IMR-90 (cell line): ENCODE measurements around the gene XRN2. TPM values are rescaled to one million over a fixed set of nuclear protein-coding genes. Genes with fewer than 3 reads are reported as not detected.

ENCODE experiments used
- ATAC-seq: fragments of 200-7000 bp; cut with Tn5 transposase; 2 replicates; pipeline ENCODE4 v1.9.1; 2020; ENCODE audit warnings: low read depth, mild to moderate bottlenecking, moderate library complexity
- BruUV-seq: library from RNA; stranded (reverse); fragments of 400-500 nt; replicated peaks from 2 replicates; lab custom pipeline; 2021; lab: Mats Ljungman, UMichigan
- CTCF ChIA-PET: fragments of 300-600 bp; formaldehyde crosslinking; extraction: SDS; loops from one replicate; lab custom pipeline; 2021; ENCODE audit warnings: antibody characterized with exemption; lab: Yijun Ruan, JAX
- POLR2A ChIA-PET: fragments of 300-600 bp; sonication (Branson Sonifier 250); formaldehyde crosslinking; loops from one replicate; lab custom pipeline; 2022; ENCODE audit warnings: antibody characterized with exemption; ENCODE audit not compliant: unreplicated experiment; lab: Charles Lee
- DNase-seq: peaks from one replicate; pipeline ENCODE4 v3.0.0; 2013
- H2AFZ ChIP-seq: replicated peaks from 2 replicates; pipeline ENCODE3; 2013; ENCODE audit warnings: low read length, mild to moderate bottlenecking; ENCODE audit not compliant: poor library complexity
- H2AK5ac ChIP-seq: 2 replicates; pipeline ENCODE4 v1.6.1; 2013; ENCODE audit warnings: low read depth, low read length, inconsistent platforms
- H2AK9ac ChIP-seq: replicated peaks from 2 replicates; pipeline ENCODE3; 2013; ENCODE audit warnings: mild to moderate bottlenecking, low read depth, low read length, moderate library complexity; ENCODE audit not compliant: poor library complexity
- H2BK120ac ChIP-seq: 2 replicates; pipeline ENCODE4 v1.6.1; 2013; ENCODE audit warnings: low read depth, low read length, inconsistent platforms
- H2BK15ac ChIP-seq: 3 replicates; pipeline ENCODE4 v1.6.1; 2013; ENCODE audit warnings: low read depth, low read length, inconsistent platforms
- H2BK20ac ChIP-seq: 2 replicates; pipeline ENCODE4 v1.6.1; 2013; ENCODE audit warnings: low read depth, mild to moderate bottlenecking, inconsistent platforms, low read length, moderate library complexity
- H2BK5ac ChIP-seq: 2 replicates; pipeline ENCODE4 v1.6.1; 2013; ENCODE audit warnings: mild to moderate bottlenecking, low read depth, low read length, inconsistent platforms; ENCODE audit not compliant: poor library complexity, severe bottlenecking
- H3K14ac ChIP-seq: replicated peaks from 2 replicates; pipeline ENCODE4 v1.6.1; 2013; ENCODE audit warnings: low read depth, low read length, inconsistent platforms
- H3K18ac ChIP-seq: 2 replicates; pipeline ENCODE4 v1.6.1; 2013; ENCODE audit warnings: low read depth, low read length, control low read depth
- H3K23ac ChIP-seq: 2 replicates; pipeline ENCODE4 v1.6.1; 2013; ENCODE audit warnings: low read depth, low read length, inconsistent platforms
- H3K27ac ChIP-seq: 2 replicates; pipeline ENCODE4 v1.5.1; 2013; ENCODE audit warnings: mild to moderate bottlenecking, control low read depth, low read length; ENCODE audit not compliant: insufficient read depth
- H3K27me3 ChIP-seq: 2 replicates; pipeline ENCODE4 v1.6.1; 2013; ENCODE audit warnings: low read length; ENCODE audit not compliant: control insufficient read depth, insufficient read depth
- H3K36me3 ChIP-seq: 2 replicates; pipeline ENCODE4 v1.6.1; 2013; ENCODE audit warnings: low read length, mixed read lengths; ENCODE audit not compliant: control insufficient read depth, insufficient read depth
- H3K4ac ChIP-seq: 2 replicates; pipeline ENCODE4 v1.6.1; 2013; ENCODE audit warnings: low read depth, low read length, inconsistent platforms
- H3K4me1 ChIP-seq: 2 replicates; pipeline ENCODE4 v1.6.1; 2013; ENCODE audit warnings: low read length, mixed read lengths; ENCODE audit not compliant: control insufficient read depth, insufficient read depth
- H3K4me2 ChIP-seq: 2 replicates; pipeline ENCODE4 v1.6.1; 2013; ENCODE audit warnings: low read depth, mild to moderate bottlenecking, control low read depth, low read length, moderate library complexity
- H3K4me3 ChIP-seq: 2 replicates; pipeline ENCODE4 v1.5.1; 2013; ENCODE audit warnings: low read depth, mild to moderate bottlenecking, control low read depth, low read length, moderate library complexity; ENCODE audit not compliant: insufficient read depth
- H3K56ac ChIP-seq: 2 replicates; pipeline ENCODE4 v1.6.1; 2013; ENCODE audit warnings: low read length, inconsistent platforms; ENCODE audit not compliant: insufficient read depth; ENCODE audit errors: extremely low read depth
- H3K79me1 ChIP-seq, 2 experiments: 2 replicates each; pipeline ENCODE4 v1.6.1; 2013; ENCODE audit warnings: low read length in 2 of 2, inconsistent platforms in 1 of 2, low read depth in 1 of 2
- H3K9ac ChIP-seq: 2 replicates; pipeline ENCODE4 v1.6.1; 2013; ENCODE audit warnings: low read depth, low read length, control low read depth
- H3K9me1 ChIP-seq: 2 replicates; pipeline ENCODE4 v1.6.1; 2013; ENCODE audit warnings: low read length, inconsistent platforms; ENCODE audit not compliant: insufficient read depth
- H3K9me3 ChIP-seq: 2 replicates; pipeline ENCODE4 v1.6.1; 2013; ENCODE audit warnings: low read length; ENCODE audit not compliant: control insufficient read depth, insufficient read depth
- H4K20me1 ChIP-seq: 2 replicates; pipeline ENCODE4 v1.6.1; 2013; ENCODE audit warnings: low read length, inconsistent platforms; ENCODE audit not compliant: insufficient read depth
- H4K5ac ChIP-seq: 2 replicates; pipeline ENCODE4 v1.6.1; 2013; ENCODE audit warnings: mild to moderate bottlenecking, low read depth, low read length, control low read depth
- H4K8ac ChIP-seq, 2 experiments: 2 replicates each; pipeline ENCODE4 v1.6.1; 2013; ENCODE audit warnings: low read depth in 2 of 2, low read length in 2 of 2, control low read depth in 1 of 2, inconsistent platforms in 1 of 2
- H4K91ac ChIP-seq: 2 replicates; pipeline ENCODE4 v1.6.1; 2013; ENCODE audit warnings: low read depth, low read length, inconsistent platforms; ENCODE audit not compliant: insufficient read depth
- BHLHE40 ChIP-seq: fragments of 150-350 bp; IDR thresholded peaks from 2 replicates; pipeline ENCODE4 v1.6.1; 2016; ENCODE audit warnings: mild to moderate bottlenecking, low read depth, low read length
- CEBPB ChIP-seq: IDR thresholded peaks from 2 replicates; pipeline ENCODE4 v1.6.1; 2012; ENCODE audit warnings: low read depth, low read length, improper control_type of control experiment
- MAFK ChIP-seq: IDR thresholded peaks from 2 replicates; pipeline ENCODE4 v1.6.1; 2012; ENCODE audit warnings: low read depth, low read length, improper control_type of control experiment
- MAZ ChIP-seq: IDR thresholded peaks from 2 replicates; pipeline ENCODE4 v1.6.1; 2012; ENCODE audit warnings: low read depth, mild to moderate bottlenecking, low read length, improper control_type of control experiment, moderate library complexity, borderline replicate concordance
- POLR2A ChIP-seq: IDR thresholded peaks from 2 replicates; pipeline ENCODE4 v1.6.1; 2012; ENCODE audit warnings: mild to moderate bottlenecking, low read depth, low read length
- RAD21 ChIP-seq: IDR thresholded peaks from 2 replicates; pipeline ENCODE4 v1.6.1; 2012; ENCODE audit warnings: low read length, improper control_type of control experiment
- SMC3 ChIP-seq: fragments of 150-350 bp; IDR thresholded peaks from 2 replicates; pipeline ENCODE4 v1.6.1; 2016; ENCODE audit warnings: low read depth, mild to moderate bottlenecking, antibody characterized with exemption, low read length, moderate library complexity
- USF2 ChIP-seq: fragments of 150-350 bp; IDR thresholded peaks from 2 replicates; pipeline ENCODE4 v1.6.1; 2017; ENCODE audit warnings: mild to moderate bottlenecking, antibody characterized with exemption, low read length, low read depth
- WGBS, 2 experiments: methylation state at CpG; one replicate each; pipeline versions ENCODE4 v1.1.5 to v1.1.7; 2013; ENCODE audit warnings: missing lambda C conversion rate in 2 of 2; ENCODE audit not compliant: insufficient read length in 1 of 2; ENCODE audit errors: extremely low coverage in 2 of 2; 5-methylcytosine and 5-hydroxymethylcytosine counted together
- dilution Hi-C: fragments of 300-500 bp; cut with HindIII; formaldehyde crosslinking; loops from one replicate; pipeline ENCODE4 v1.14.3; 2018; ENCODE audit warnings: low sequenced_read_pairs; ENCODE audit not compliant: unreplicated experiment
- in situ Hi-C: fragments of 300-500 bp; cut with MboI; formaldehyde crosslinking; loops from 3 replicates; pipeline ENCODE4 v1.14.3; 2019; ENCODE audit warnings: low sequenced_read_pairs, inconsistent platforms, mixed read lengths
- intact Hi-C: fragments of 100-400 bp; cut with micrococcal nuclease; formaldehyde crosslinking; loops from 2 replicates; pipeline ENCODE4 v1.10.0; 2022
- microRNA-seq, 2 experiments: library from miRNA; stranded (forward) in 1 of 2; unstranded in 1 of 2; fragments of 10-50 nt in 1 of 2; fragments of <30 nt in 1 of 2; gene quantifications in 1 of 2; microRNA quantifications in 1 of 2; one replicate each; pipeline versions ENCODE3 to v1.1.0; 2013 to 2020; ENCODE audit not compliant: insufficient read depth in 1 of 2, insufficient read length in 1 of 2, unreplicated experiment in 1 of 2
- polyA plus RNA-seq, 3 experiments: library from polyadenylated mRNA; depleted of rRNA; stranded (reverse); fragments of >200 nt; gene quantifications; 2 replicates each; pipeline ENCODE4 v1.2.3, GENCODE V29; 2012; ENCODE audit warnings: low replicate concordance in 1 of 3
- small RNA-seq, 5 experiments: library from RNA; depleted of rRNA; stranded (forward); fragments of <200 nt; gene quantifications; one replicate each; pipeline ENCODE3, GENCODE V24; 2012
- total RNA-seq: library from RNA; depleted of rRNA; stranded (reverse); fragments of >200 nt; gene quantifications from 2 replicates; pipeline ENCODE4 v1.2.3, GENCODE V29; 2012; rRNA removed

The XRN2 gene
- total and polyA plus RNA-seq, 2 of the 4 experiments (the other 2 are of a cell fraction), result 58.1 to 70.8 TPM

DNA sequence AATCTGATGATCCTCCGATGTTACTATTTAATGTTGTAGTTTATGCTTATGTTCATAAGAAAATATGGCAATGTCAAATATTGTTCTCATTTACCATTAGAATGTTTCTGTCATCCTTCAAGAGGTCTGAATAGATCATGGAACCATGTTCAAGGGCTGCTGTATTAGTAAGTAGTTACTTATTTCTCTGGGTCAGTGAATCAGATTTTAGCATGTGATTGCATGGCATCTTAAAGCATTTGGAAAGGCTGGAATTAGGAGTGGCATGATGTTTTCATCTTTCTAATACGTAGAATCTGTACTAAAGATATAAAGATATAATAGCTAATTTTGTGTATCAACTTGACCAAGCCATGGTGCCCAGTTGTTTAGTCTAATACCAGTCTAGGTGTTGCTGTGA, 134.7 kb downstream of the XRN2 start:
- no peak overlapping the region for H4K5ac ChIP-seq
- H3K4me2 ChIP-seq, result no peak overlapping the region
- H3K4me3 ChIP-seq, result no peak overlapping the region
- no peak overlapping the region for H2AK9ac ChIP-seq
- no peak overlapping the region for H3K27ac ChIP-seq
- WGBS, 2 experiments, result no CpG with 5 or more reads among the region's 2 CpGs
- H2BK15ac ChIP-seq, result no peak overlapping the region
- no TSS peak for BruUV-seq
- H3K4ac ChIP-seq, result no peak overlapping the region
- no peak for ATAC-seq
- in situ Hi-C loops (no loop called here), dilution Hi-C loops (no loop called here), intact Hi-C loops (no loop called here)
- H2BK20ac ChIP-seq, result no peak overlapping the region
- H4K91ac ChIP-seq, result no peak overlapping the region
- DNase-seq, result no peak
- ChIA-PET CTCF (no interaction called here), POLR2A (no interaction called here)
- no peak overlapping the region for H3K23ac ChIP-seq
- H3K4me1 ChIP-seq, result no peaks in the 10 kb centered on the region
- no peak overlapping the region for H3K14ac ChIP-seq
- H2BK120ac ChIP-seq, result no peak overlapping the region
- H3K56ac ChIP-seq, result no peak overlapping the region
- no peak overlapping the region for H2AFZ ChIP-seq
- H3K27me3 ChIP-seq, result no peaks in the 10 kb centered on the region; the same call in 1 of the 2 replicates
- no peaks in the 10 kb centered on the region for H3K36me3 ChIP-seq
- H3K79me1 ChIP-seq, result no peaks in the 10 kb centered on the region
- TF ChIP-seq RAD21 (no peak), POLR2A (no peak), MAZ (no peak), MAFK (no peak), USF2 (no peak), BHLHE40 (no peak), SMC3 (no peak), CEBPB (no peak)
- H3K9me3 ChIP-seq, result no peaks in the 10 kb centered on the region
- H4K8ac ChIP-seq, result no peak overlapping the region
- H3K9me1 ChIP-seq, result no peaks in the 10 kb centered on the region
- H3K9ac ChIP-seq, result no peak overlapping the region
- H3K18ac ChIP-seq, result no peak overlapping the region
- H2BK5ac ChIP-seq, result no peak overlapping the region
- no peaks in the 10 kb centered on the region for H4K20me1 ChIP-seq
- no peak overlapping the region for H2AK5ac ChIP-seq

Small RNA genes within 50 kb of the gene (microRNA-seq; reads per million reads assigned to microRNA genes)
- not detected for gene RN7SKP140 (ENCODE audit: insufficient read depth, insufficient read length)

Small RNA genes within 50 kb of the gene (small RNA-seq; reads per million reads assigned to genes)
- 0 reads per million in 5 experiments for gene RN7SKP140

Other genes with a start within 250 kb of the XRN2 start
- not detected in 2 replicates for gene LINC00237, start 197.0 kb upstream of the XRN2 start, total RNA-seq
- gene LINC00237, start 197.0 kb upstream of the XRN2 start, polyA plus RNA-seq (2012; rRNA removed), result not detected in 2 replicates
- gene KIZ, start 177.2 kb upstream of the XRN2 start, total RNA-seq, result 14.0 and 15.6 TPM in 2 replicates
- gene KIZ, start 177.2 kb upstream of the XRN2 start, polyA plus RNA-seq (2012; rRNA removed), result 7.8 and 9.9 TPM in 2 replicates
- not detected in 2 replicates for gene NKX2-4, start 94.2 kb downstream of the XRN2 start, total RNA-seq
- gene NKX2-4, start 94.2 kb downstream of the XRN2 start, polyA plus RNA-seq (2012; rRNA removed), result not detected in 2 replicates
- gene NKX2-2, start 210.7 kb downstream of the XRN2 start, total RNA-seq, result not detected in 2 replicates
- not detected in 2 replicates for gene NKX2-2, start 210.7 kb downstream of the XRN2 start, polyA plus RNA-seq (2012; rRNA removed)